SU-DHL-6 (cell line): ENCODE data around the gene OR52E5.

Experiments used
- H2AFZ ChIP-seq: fragments of 200-600 bp; sonication (generic); 2 replicates; pipeline ENCODE4 v1.6.1; 2014; ENCODE audit warnings: low read depth, mild to moderate bottlenecking, moderate library complexity, mixed read lengths, antibody characterized with exemption, low read length; ENCODE audit not compliant: severe bottlenecking
- H3F3A ChIP-seq: fragments of 200-600 bp; shearing (Covaris generic); 2 replicates; pipeline ENCODE4 v1.6.0; 2016; ENCODE audit warnings: antibody characterized with exemption, mild to moderate bottlenecking; ENCODE audit not compliant: insufficient read depth
- H3K27ac ChIP-seq: fragments of 200-600 bp; sonication (generic); 2 replicates; pipeline ENCODE4 v1.5.1; 2016; ENCODE audit warnings: low read depth, mild to moderate bottlenecking, low read length, moderate library complexity, mixed read lengths
- H3K27me3 ChIP-seq: fragments of 200-600 bp; sonication (generic), shearing (Covaris generic); 2 replicates; pipeline ENCODE4 v1.6.0; 2014; ENCODE audit warnings: mild to moderate bottlenecking, low read length
- H3K36me3 ChIP-seq: fragments of 200-600 bp; sonication (generic); 2 replicates; pipeline ENCODE4 v1.6.1; 2014; ENCODE audit warnings: mild to moderate bottlenecking, low read length, mixed read lengths
- H3K4me2 ChIP-seq: fragments of 300-600, 200-600 bp; shearing (Covaris generic), sonication (generic); 2 replicates; pipeline ENCODE4 v1.6.0; 2014; ENCODE audit warnings: low read length, low read depth, mild to moderate bottlenecking; ENCODE audit not compliant: poor library complexity, severe bottlenecking
- H3K4me3 ChIP-seq: fragments of 200-600 bp; sonication (generic); 2 replicates; pipeline ENCODE4 v1.5.1; 2014; ENCODE audit warnings: antibody characterized with exemption, low read length, mild to moderate bottlenecking, mixed read lengths; ENCODE audit not compliant: insufficient read depth, poor library complexity, severe bottlenecking
- H3K79me2 ChIP-seq: fragments of 200-600 bp; sonication (generic); 2 replicates; pipeline ENCODE4 v1.6.1; 2014; ENCODE audit warnings: mild to moderate bottlenecking, low read length, moderate library complexity; ENCODE audit not compliant: insufficient read depth
- H3K9ac ChIP-seq: fragments of 200-600 bp; sonication (generic); 2 replicates; pipeline ENCODE4 v1.7.0; 2014; ENCODE audit warnings: mild to moderate bottlenecking, low read length
- H3K9me2 ChIP-seq: fragments of 200-600 bp; sonication (generic); replicated peaks from 2 replicates; pipeline ENCODE4 v1.6.1; 2014; ENCODE audit warnings: low read length; ENCODE audit not compliant: insufficient read depth
- H3K9me3 ChIP-seq: fragments of 200-600 bp; sonication (generic); 2 replicates; pipeline ENCODE4 v1.6.1; 2014; ENCODE audit warnings: low read length, mixed read lengths; ENCODE audit not compliant: insufficient read depth
- H4K20me1 ChIP-seq: fragments of 200-600 bp; sonication (generic); 2 replicates; pipeline ENCODE4 v1.6.1; 2014; ENCODE audit warnings: low read depth, mild to moderate bottlenecking, antibody characterized with exemption, low read length, moderate library complexity, mixed read lengths
- CTCF ChIP-seq: fragments of 200-600 bp; sonication (generic); IDR thresholded peaks from one replicate; pipeline ENCODE4 v1.5.1; 2017; ENCODE audit warnings: antibody characterized with exemption, mild to moderate bottlenecking, low read length, moderate library complexity; ENCODE audit not compliant: insufficient read depth, poor library complexity, severe bottlenecking
- EZH2phosphoT487 ChIP-seq: fragments of 200-600 bp; sonication (generic), shearing (Covaris generic); conservative IDR thresholded peaks from 2 replicates; pipeline ENCODE4 v1.6.1; 2018; ENCODE audit warnings: mild to moderate bottlenecking, antibody characterized with exemption, low read length, moderate library complexity, mixed read lengths

OR52E5 gene

GRCh38 chr11:5932671-5933070 is 39.7 kb downstream of the OR52E5 start:
- Histone ChIP-seq H3K9me2 (no peaks in the 10 kb centered on the region), H3K27me3 (no peaks in the 10 kb centered on the region), H2AFZ (no peak overlapping the region), H3K9ac (no peak overlapping the region), H3K4me2 (no peak overlapping the region), H3K4me3 (no peak overlapping the region), H3F3A (no peaks in the 10 kb centered on the region), H3K36me3 (no peaks in the 10 kb centered on the region), H3K9me3 (no peaks in the 10 kb centered on the region), H3K27ac (no peak overlapping the region), H4K20me1 (no peaks in the 10 kb centered on the region), H3K79me2 (no peaks in the 10 kb centered on the region)
- TF ChIP-seq EZH2phosphoT487: no peak
- TF ChIP-seq CTCF: no peak

- H4K20me1 ChIP-seq: no peaks in the 10 kb centered on the region
- no peak overlapping the region for H2AFZ ChIP-seq
- no peaks in the 10 kb centered on the region for H3K27me3 ChIP-seq
- H3K27ac ChIP-seq: no peak overlapping the region
- no peak for TF ChIP-seq CTCF
- no peak for TF ChIP-seq EZH2phosphoT487
- H3K9ac ChIP-seq: no peak overlapping the region
- no peaks in the 10 kb centered on the region for H3K79me2 ChIP-seq
- no peaks in the 10 kb centered on the region for H3K36me3 ChIP-seq
- H3K9me2 ChIP-seq: no peaks in the 10 kb centered on the region
- no peaks in the 10 kb centered on the region for H3F3A ChIP-seq
- no peaks in the 10 kb centered on the region for H3K9me3 ChIP-seq
- no peak overlapping the region for H3K4me2 ChIP-seq
- no peak overlapping the region for H3K4me3 ChIP-seq
These were observed 40.1 kb downstream of the OR52E5 start for GRCh38 chr11:5933116-5933515.

GRCh38 chr11:5937868-5938602 is 45.0 kb downstream of the OR52E5 start:
- H3K9me2 ChIP-seq: no peaks in the 10 kb centered on the region
- TF ChIP-seq CTCF (no peak), EZH2phosphoT487 (no peak)
- no peaks in the 10 kb centered on the region for H4K20me1 ChIP-seq
- no peak overlapping the region for H3K27ac ChIP-seq
- no peaks in the 10 kb centered on the region for H3K36me3 ChIP-seq
- H3K9me3 ChIP-seq: no peaks in the 10 kb centered on the region
- H3F3A ChIP-seq: no peaks in the 10 kb centered on the region
- no peaks in the 10 kb centered on the region for H3K27me3 ChIP-seq
- no peak overlapping the region for H2AFZ ChIP-seq
- no peak overlapping the region for H3K4me2 ChIP-seq
- H3K79me2 ChIP-seq: no peaks in the 10 kb centered on the region
- H3K9ac ChIP-seq: no peak overlapping the region
- H3K4me3 ChIP-seq: no peak overlapping the region
